ENCODE results near the gene SIDT1.

Gene SIDT1

GRCh38 chr3:113531826-113532697, at the start of gene SIDT1:
TSS of gene SIDT1 (plus strand) at chr3:113532555. CDS start at chr3:113533022, 467 bp downstream.
- peak; percentile 39 to 53 for DNase-seq (ENCODE audit: low read depth in 2 of 2)

GRCh38 chr3:113485161-113485609, 47.2 kb upstream of the SIDT1 start:
- no peak for DNase-seq (ENCODE audit: low read depth in 2 of 2)

- no peak for DNase-seq (ENCODE audit: low read depth in 2 of 2)
Measured at GRCh38 chr3:113495035-113495434, 37.3 kb upstream of the SIDT1 start.

GRCh38 chr3:113496924-113497323, 35.4 kb upstream of the SIDT1 start:
- no peak for DNase-seq (ENCODE audit: low read depth in 2 of 2)

- DNase-seq (ENCODE audit: low read depth in 2 of 2) = no peak
Measured at GRCh38 chr3:113498221-113499005, 33.9 kb upstream of the SIDT1 start.

- no peak for DNase-seq (ENCODE audit: low read depth in 2 of 2)
Measured at GRCh38 chr3:113499081-113499480, 33.3 kb upstream of the SIDT1 start.

GRCh38 chr3:113501597-113501996, 30.8 kb upstream of the SIDT1 start:
- DNase-seq (ENCODE audit: low read depth in 2 of 2) = no peak

GRCh38 chr3:113505867-113506266, 26.5 kb upstream of the SIDT1 start:
- no peak for DNase-seq (ENCODE audit: low read depth in 2 of 2)

GRCh38 chr3:113507501-113508067, 24.8 kb upstream of the SIDT1 start:
- no peak for DNase-seq (ENCODE audit: low read depth in 2 of 2)

- no peak for DNase-seq (ENCODE audit: low read depth in 2 of 2)
Measured at GRCh38 chr3:113508966-113509365, 23.4 kb upstream of the SIDT1 start.

- DNase-seq (ENCODE audit: low read depth in 2 of 2) = no peak
Measured at GRCh38 chr3:113514265-113514769, 18.0 kb upstream of the SIDT1 start.

- DNase-seq (ENCODE audit: low read depth in 2 of 2) = no peak
Measured at GRCh38 chr3:113516115-113516505, 16.2 kb upstream of the SIDT1 start.

GRCh38 chr3:113521981-113522380, 10.4 kb upstream of the SIDT1 start:
- DNase-seq (ENCODE audit: low read depth in 2 of 2) = no peak

GRCh38 chr3:113523241-113523640, 9.1 kb upstream of the SIDT1 start:
- DNase-seq (ENCODE audit: low read depth in 2 of 2) = no peak

- peak; percentile 28 for DNase-seq (ENCODE audit: low read depth in 2 of 2)
Measured at GRCh38 chr3:113532698-113533533, 561 bp downstream of the SIDT1 start.

GRCh38 chr3:113533534-113533892, 1.2 kb downstream of the SIDT1 start:
- DNase-seq (ENCODE audit: low read depth in 2 of 2) = no peak

- DNase-seq (ENCODE audit: low read depth in 2 of 2) = no peak
Measured at GRCh38 chr3:113534365-113534764, 2.0 kb downstream of the SIDT1 start.

- DNase-seq (ENCODE audit: low read depth in 2 of 2) = no peak
Measured at GRCh38 chr3:113535898-113536297, 3.5 kb downstream of the SIDT1 start.

GRCh38 chr3:113536627-113537101, 4.3 kb downstream of the SIDT1 start:
- no peak for DNase-seq (ENCODE audit: low read depth in 2 of 2)

- no peak for DNase-seq (ENCODE audit: low read depth in 2 of 2)
Measured at GRCh38 chr3:113537155-113537554, 4.8 kb downstream of the SIDT1 start.

GRCh38 chr3:113541519-113541918, 9.2 kb downstream of the SIDT1 start:
- DNase-seq (ENCODE audit: low read depth in 2 of 2) = no peak
